GM12878 (cell line): Measurements from ENCODE around the gene SEMA3G.

Experiments
- BHLHE40 ChIP-seq, 2 experiments: fragments of 450-650 bp in 1 of 2; IDR thresholded peaks; 2 replicates each; pipeline ENCODE4 v1.6.1; 2011 to 2017; ENCODE audit warnings: low read depth in 2 of 2, borderline replicate concordance in 1 of 2, improper control_type of control experiment in 1 of 2, low read length in 1 of 2, mild to moderate bottlenecking in 1 of 2
- CHD4 ChIP-seq: fragments of 200-600 bp; sonication (generic); IDR thresholded peaks from 2 replicates; pipeline ENCODE4 v1.6.1; 2016; ENCODE audit warnings: mild to moderate bottlenecking
- CTCF ChIP-seq, 3 experiments: IDR thresholded peaks in 2 of 3; conservative IDR thresholded peaks in 1 of 3; 2 replicates each; pipeline ENCODE4 v1.5.1; 2011; ENCODE audit warnings: low read depth in 3 of 3, low read length in 3 of 3, mild to moderate bottlenecking in 3 of 3, control low read depth in 2 of 3, moderate library complexity in 2 of 3, inconsistent platforms in 1 of 3, mixed read lengths in 1 of 3; ENCODE audit not compliant: control insufficient read depth in 2 of 3, insufficient read depth in 1 of 3; ENCODE audit errors: extremely low read depth in 1 of 3
- FOS ChIP-seq: IDR thresholded peaks from 3 replicates; pipeline ENCODE4 v1.6.1; 2011; ENCODE audit warnings: borderline replicate concordance; ENCODE audit not compliant: insufficient read length; ENCODE audit errors: extremely low read depth
- GATAD2B ChIP-seq: fragments of 450-650 bp; conservative IDR thresholded peaks from 2 replicates; pipeline ENCODE4 v1.6.1; 2017; ENCODE audit warnings: low read depth, mild to moderate bottlenecking, moderate library complexity
- JUND ChIP-seq: IDR thresholded peaks from 2 replicates; pipeline ENCODE4 v1.6.1; 2012; ENCODE audit warnings: low read depth, mild to moderate bottlenecking, low read length, improper control_type of control experiment, moderate library complexity
- NRF1 ChIP-seq: conservative IDR thresholded peaks from 2 replicates; pipeline ENCODE4 v1.6.1; 2011; ENCODE audit warnings: mild to moderate bottlenecking, low read depth, low read length, improper control_type of control experiment
- POLR2A ChIP-seq: IDR thresholded peaks from 2 replicates; pipeline ENCODE4 v1.6.1; 2011; ENCODE audit warnings: low read depth, mild to moderate bottlenecking, low read length
- POLR2AphosphoS5 ChIP-seq: IDR thresholded peaks from 2 replicates; pipeline ENCODE4 v1.6.1; 2011; ENCODE audit warnings: mild to moderate bottlenecking, low read length, inconsistent platforms
- POU2F2 ChIP-seq: IDR thresholded peaks from 3 replicates; pipeline ENCODE4 v1.6.1; 2011; ENCODE audit warnings: low read depth, mild to moderate bottlenecking, low read length, borderline replicate concordance
- SMC3 ChIP-seq: IDR thresholded peaks from 2 replicates; pipeline ENCODE4 v1.6.1; 2011; ENCODE audit warnings: low read length, improper control_type of control experiment, borderline replicate concordance
- ZNF274 ChIP-seq: IDR thresholded peaks from one replicate; pipeline ENCODE4 v1.8.0; 2011; ENCODE audit not compliant: insufficient read length, insufficient read depth

DNA sequence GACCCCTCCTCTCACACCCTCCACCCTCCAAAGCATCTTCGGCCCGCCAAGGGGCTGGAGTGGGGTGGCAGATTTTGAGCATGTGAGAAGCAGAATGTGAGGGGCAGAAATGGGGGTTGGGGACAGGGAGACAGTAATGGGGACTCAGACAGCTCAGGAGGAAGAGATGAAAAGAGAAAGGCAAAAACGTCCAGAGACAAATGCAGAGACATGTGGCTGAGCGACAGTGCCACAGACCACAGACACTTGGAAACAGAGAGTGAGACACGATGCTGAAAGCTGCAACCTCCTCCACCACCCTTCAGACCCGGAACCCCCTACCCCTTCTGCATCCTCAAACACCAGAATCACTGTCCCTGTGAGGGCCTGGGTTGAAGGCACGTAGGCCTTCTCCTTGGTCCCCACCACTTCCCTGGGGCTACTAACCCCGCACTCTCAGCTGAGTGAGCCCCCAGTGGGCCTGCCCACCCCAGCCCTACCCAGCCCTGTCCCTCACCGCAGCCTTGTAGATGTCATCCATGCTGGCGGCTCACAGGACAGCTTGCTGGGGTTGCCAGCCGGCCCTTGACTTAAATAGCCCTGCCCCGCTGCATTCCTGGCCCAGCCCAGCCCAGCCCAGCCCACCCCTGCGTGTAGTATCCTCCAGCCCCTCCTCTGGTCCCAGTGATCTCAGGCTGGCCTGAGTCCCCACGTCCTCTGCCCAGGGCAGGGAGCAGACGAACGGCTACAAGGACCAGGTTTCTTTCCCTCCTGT is 8.8 kb upstream of the SEMA3G start, which contains the start of gene TNNC1:
- TF ChIP-seq CTCF (IDR thresholded peaks at IDR 0.05 in 2 of 3, conservative IDR thresholded peaks at IDR 0.05 in 1 of 3; ENCODE audit: control insufficient read depth in 2 of 3, extremely low read depth in 1 of 3, insufficient read depth in 1 of 3, low read depth in 3 of 3, low read length in 3 of 3): no peak
- no peak for TF ChIP-seq FOS
- no peak for TF ChIP-seq SMC3
- TF ChIP-seq ZNF274: no peak
- TF ChIP-seq POU2F2: no peak
- no peak for TF ChIP-seq NRF1
- no peak for TF ChIP-seq JUND
- TF ChIP-seq POLR2A: no peak
- TF ChIP-seq POLR2AphosphoS5: no peak
- no peak for TF ChIP-seq GATAD2B
- TF ChIP-seq CHD4: no peak
- no peak for TF ChIP-seq BHLHE40 (IDR thresholded peaks at IDR 0.05; ENCODE audit: borderline replicate concordance in 1 of 2, low read depth in 2 of 2, low read length in 1 of 2)
